AG04450 (cell line): ENCODE results near the gene CACNB2. TPM values are rescaled to one million over a fixed set of nuclear protein-coding genes. Genes with fewer than 3 reads are reported as not detected.

Source experiments
- CTCF ChIA-PET: fragments of 300-600, 350-600 bp; formaldehyde crosslinking; extraction: SDS; loops from one replicate; lab custom pipeline; 2022; ENCODE audit warnings: antibody characterized with exemption, inconsistent platforms; lab: Charles Lee
- POLR2A ChIA-PET: fragments of 350-600 bp; formaldehyde crosslinking; extraction: SDS; loops from one replicate; lab custom pipeline; 2021; ENCODE audit warnings: antibody characterized with exemption, inconsistent platforms; lab: Yijun Ruan, JAX
- DNase-seq: peaks from one replicate; pipeline ENCODE4 v3.0.0-alpha.2; 2011; ENCODE audit warnings: low read depth, low spot score
- H3K27ac ChIP-seq: one replicate; pipeline ENCODE4 v1.5.1; 2012; ENCODE audit warnings: low read depth, low read length, control low read depth
- H3K27me3 ChIP-seq: one replicate; pipeline ENCODE4 v1.6.0; 2012; ENCODE audit warnings: low read length; ENCODE audit not compliant: control insufficient read depth, insufficient read depth
- H3K4me3 ChIP-seq: 2 replicates; pipeline ENCODE4 v1.5.1; 2011; ENCODE audit warnings: mild to moderate bottlenecking, low read depth, low read length, control low read depth
- H3K9me3 ChIP-seq: 2 replicates; pipeline ENCODE4 v1.5.1; 2012; ENCODE audit warnings: low read length; ENCODE audit not compliant: control insufficient read depth, insufficient read depth
- CTCF ChIP-seq: IDR thresholded peaks from 2 replicates; pipeline ENCODE4 v1.5.1; 2011; ENCODE audit warnings: low read depth, low read length, control low read depth, inconsistent platforms
- polyA plus RNA-seq: library from polyadenylated mRNA; depleted of rRNA; stranded (reverse); fragments of >200 nt; gene quantifications from 2 replicates; pipeline ENCODE4 v1.2.3, GENCODE V29; 2011

Gene CACNB2
- polyA plus RNA-seq, 1 experiment, result 0.76 TPM

DNA sequence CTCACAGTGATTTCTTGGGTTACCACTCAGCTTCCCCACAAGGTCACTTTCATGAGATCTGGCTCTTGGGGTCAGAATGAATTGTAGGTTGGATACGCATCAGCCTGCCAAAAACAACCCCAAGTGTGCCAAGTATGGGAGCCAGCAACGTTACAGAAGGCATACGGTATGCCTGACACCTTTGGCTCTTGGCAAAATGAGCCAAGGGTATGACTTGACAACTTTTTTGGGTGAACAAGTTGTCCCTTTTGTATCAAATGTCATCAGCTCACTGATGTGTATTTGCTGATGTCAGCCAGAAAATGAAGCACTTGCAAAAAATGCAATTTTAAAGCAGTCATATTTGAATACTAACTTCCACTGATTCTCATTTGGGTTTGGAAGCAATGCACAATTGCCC, 168.4 kb downstream of the CACNB2 start:
- H3K27me3 ChIP-seq, result peaks cover 5% of the 10 kb centered on the region
- H3K9me3 ChIP-seq, result no peaks in the 10 kb centered on the region
- no peak for DNase-seq
- no peak overlapping the region for H3K27ac ChIP-seq
- no peak for TF ChIP-seq CTCF
- no peak overlapping the region for H3K4me3 ChIP-seq
- POLR2A ChIA-PET, result no interaction called here
- CTCF ChIA-PET, result no interaction called here

- Histone ChIP-seq H3K27me3 (peaks cover 5% of the 10 kb centered on the region), H3K27ac (no peak overlapping the region), H3K9me3 (no peaks in the 10 kb centered on the region), H3K4me3 (no peak overlapping the region)
- no peak for TF ChIP-seq CTCF
- DNase-seq, result no peak
- CTCF ChIA-PET, result interaction anchor here (0.7 to 1.5 kb wide), 2 partner anchors 72 to 574 kb away, joined by 3 to 4 read pairs; no protein-coding TSS in a partner anchor
- POLR2A ChIA-PET, result interaction anchor here (0.6 kb wide), 1 partner anchor 217 kb away, joined by 3 read pairs; no protein-coding TSS in a partner anchor
These were observed 170.5 kb downstream of the CACNB2 start for GRCh38 chr10:18310761-18311160.

DNA sequence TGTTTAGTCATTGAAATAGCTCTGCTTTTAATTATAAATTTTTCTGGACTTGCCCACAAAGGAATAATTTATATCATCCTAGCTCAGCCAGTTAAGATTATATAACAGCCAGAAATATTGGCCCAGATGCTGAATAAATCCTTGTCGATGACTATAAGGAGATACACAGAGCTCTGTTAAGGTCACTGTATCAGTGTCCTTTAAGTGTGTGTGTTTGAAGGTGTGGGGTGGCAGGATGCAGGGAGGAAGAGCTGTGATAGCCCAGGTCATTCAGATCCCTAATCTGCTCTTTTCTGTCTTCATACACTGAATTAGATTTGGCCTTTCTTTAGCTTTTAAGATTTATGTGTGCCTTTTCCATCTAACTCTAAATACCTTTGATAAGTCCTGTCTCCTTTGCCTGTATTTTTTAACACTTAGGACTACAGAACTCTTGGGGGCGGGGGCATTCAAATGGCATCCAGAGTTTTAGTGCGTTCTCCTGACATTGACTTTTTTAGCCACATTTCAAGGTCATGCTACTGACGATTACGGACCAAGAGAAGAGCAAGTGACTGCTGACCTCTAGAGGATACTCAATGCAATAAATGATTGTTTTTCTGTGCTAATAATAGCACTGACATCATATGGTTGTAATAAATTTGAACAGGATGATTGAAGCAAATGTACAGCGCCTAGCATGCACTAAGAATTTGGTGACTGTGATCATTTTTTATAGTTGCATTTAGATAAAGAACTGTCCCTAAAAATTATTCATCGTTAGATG, 172.3 kb downstream of the CACNB2 start:
- CTCF ChIA-PET, result interaction anchor here (0.6 to 1.4 kb wide), 17 partner anchors 8 to 575 kb away, joined by 3 to 8 read pairs (median 3); no protein-coding TSS in a partner anchor
- POLR2A ChIA-PET, result no interaction called here
- peak; percentile 56 for TF ChIP-seq CTCF
- no peaks in the 10 kb centered on the region for H3K9me3 ChIP-seq
- peaks cover 5% of the 10 kb centered on the region for H3K27me3 ChIP-seq
- H3K27ac ChIP-seq, result no peak overlapping the region
- H3K4me3 ChIP-seq, result no peak overlapping the region
- no peak for DNase-seq

DNA sequence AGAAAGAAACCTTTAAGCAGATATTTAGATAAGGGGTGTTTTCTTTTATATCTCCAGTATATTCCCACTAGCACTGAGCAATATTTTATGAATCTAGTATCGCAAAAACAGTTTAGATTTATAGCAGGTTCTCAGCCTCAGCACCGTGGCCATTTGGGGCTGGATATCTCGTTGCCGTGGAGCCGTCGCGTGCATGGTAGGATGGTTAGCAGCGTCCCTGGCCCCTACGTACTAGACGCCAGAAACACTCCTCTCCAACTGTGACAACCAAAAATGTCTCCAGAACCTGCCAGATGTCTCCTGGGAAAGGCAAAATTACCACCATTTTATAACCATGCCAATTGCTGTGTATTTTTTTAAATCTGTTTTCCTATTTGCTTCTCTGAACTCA, 172.9 kb downstream of the CACNB2 start:
- Histone ChIP-seq H3K27me3 (peaks cover 5% of the 10 kb centered on the region), H3K9me3 (no peaks in the 10 kb centered on the region), H3K4me3 (no peak overlapping the region), H3K27ac (no peak overlapping the region)
- POLR2A ChIA-PET, result no interaction called here
- TF ChIP-seq CTCF, result no peak
- CTCF ChIA-PET, result interaction anchor here (1.1 to 1.4 kb wide), 7 partner anchors 15 to 465 kb away, joined by 3 to 8 read pairs (median 3); no protein-coding TSS in a partner anchor
- no peak for DNase-seq

GRCh38 chr10:18313626-18314025, 173.4 kb downstream of the CACNB2 start:
- no peak overlapping the region for H3K4me3 ChIP-seq
- H3K27me3 ChIP-seq, result peaks cover 3% of the 10 kb centered on the region
- H3K9me3 ChIP-seq, result no peaks in the 10 kb centered on the region
- no peak for TF ChIP-seq CTCF
- ChIA-PET CTCF (interaction anchor here (1.1 to 1.4 kb wide), 3 partner anchors 27 to 466 kb away, joined by 3 read pairs; no protein-coding TSS in a partner anchor), POLR2A (no interaction called here)
- H3K27ac ChIP-seq, result no peak overlapping the region
- DNase-seq, result no peak
